ENCODE measurements around the gene SH3TC1.

Gene SH3TC1

GRCh38 chr4:8228319-8229250 lies 29.5 kb downstream of the SH3TC1 start:
- H3K27ac ChIP-seq (ENCODE audit: low read length), result no peak overlapping the region
- H3K27me3 ChIP-seq (ENCODE audit: low read depth, low read length), result no peaks in the 10 kb centered on the region
- H3K9me3 ChIP-seq (ENCODE audit: control insufficient read depth in 1 of 2, low read length in 2 of 2), result no peaks in the 10 kb centered on the region
- no peak overlapping the region for H3K4me3 ChIP-seq (ENCODE audit: low read depth in 1 of 2, low read length in 2 of 2)
- peaks cover 0 to 11% of the 10 kb centered on the region in 2 donors for H3K4me1 ChIP-seq (ENCODE audit: control insufficient read depth in 1 of 2, insufficient read depth in 2 of 2, low read length in 2 of 2)
- peaks cover 0 to 5% of the 10 kb centered on the region in 2 donors for H3K36me3 ChIP-seq (ENCODE audit: control insufficient read depth in 1 of 2, insufficient read depth in 2 of 2, low read length in 2 of 2)

GRCh38 chr4:8229331-8229975 lies 30.4 kb downstream of the SH3TC1 start:
- Histone ChIP-seq H3K4me3 (ENCODE audit: low read depth in 1 of 2, low read length in 2 of 2) (no peak overlapping the region), H3K4me1 (ENCODE audit: control insufficient read depth in 1 of 2, insufficient read depth in 2 of 2, low read length in 2 of 2) (peaks cover 0 to 11% of the 10 kb centered on the region in 2 donors), H3K36me3 (ENCODE audit: control insufficient read depth in 1 of 2, insufficient read depth in 2 of 2, low read length in 2 of 2) (peaks cover under 1% of the 10 kb centered on the region in 2 donors), H3K27me3 (ENCODE audit: low read depth, low read length) (no peaks in the 10 kb centered on the region), H3K9me3 (ENCODE audit: control insufficient read depth in 1 of 2, low read length in 2 of 2) (no peaks in the 10 kb centered on the region), H3K27ac (ENCODE audit: low read length) (no peak overlapping the region)

GRCh38 chr4:8230033-8230432 lies 30.9 kb downstream of the SH3TC1 start:
- Histone ChIP-seq H3K27ac (ENCODE audit: low read length) (no peak overlapping the region), H3K27me3 (ENCODE audit: low read depth, low read length) (no peaks in the 10 kb centered on the region), H3K9me3 (ENCODE audit: control insufficient read depth in 1 of 2, low read length in 2 of 2) (no peaks in the 10 kb centered on the region), H3K4me1 (ENCODE audit: control insufficient read depth in 1 of 2, insufficient read depth in 2 of 2, low read length in 2 of 2) (peaks cover 0 to 11% of the 10 kb centered on the region in 2 donors), H3K4me3 (ENCODE audit: low read depth in 1 of 2, low read length in 2 of 2) (no peak overlapping the region), H3K36me3 (ENCODE audit: control insufficient read depth in 1 of 2, insufficient read depth in 2 of 2, low read length in 2 of 2) (peaks cover 0 to 6% of the 10 kb centered on the region in 2 donors)

GRCh38 chr4:8230891-8231290 lies 31.8 kb downstream of the SH3TC1 start:
- Histone ChIP-seq H3K27me3 (ENCODE audit: low read depth, low read length) (no peaks in the 10 kb centered on the region), H3K4me3 (ENCODE audit: low read depth in 1 of 2, low read length in 2 of 2) (no peak overlapping the region), H3K9me3 (ENCODE audit: control insufficient read depth in 1 of 2, low read length in 2 of 2) (no peaks in the 10 kb centered on the region), H3K36me3 (ENCODE audit: control insufficient read depth in 1 of 2, insufficient read depth in 2 of 2, low read length in 2 of 2) (peaks cover 6 to 7% of the 10 kb centered on the region in 2 donors), H3K27ac (ENCODE audit: low read length) (no peak overlapping the region), H3K4me1 (ENCODE audit: control insufficient read depth in 1 of 2, insufficient read depth in 2 of 2, low read length in 2 of 2) (peaks cover 0 to 11% of the 10 kb centered on the region in 2 donors)

GRCh38 chr4:8231551-8232049 lies 32.5 kb downstream of the SH3TC1 start:
- Histone ChIP-seq H3K9me3 (ENCODE audit: control insufficient read depth in 1 of 2, low read length in 2 of 2) (no peaks in the 10 kb centered on the region), H3K36me3 (ENCODE audit: control insufficient read depth in 1 of 2, insufficient read depth in 2 of 2, low read length in 2 of 2) (peaks cover 6 to 12% of the 10 kb centered on the region in 2 donors), H3K27me3 (ENCODE audit: low read depth, low read length) (no peaks in the 10 kb centered on the region), H3K27ac (ENCODE audit: low read length) (no peak overlapping the region), H3K4me3 (ENCODE audit: low read depth in 1 of 2, low read length in 2 of 2) (no peak overlapping the region), H3K4me1 (ENCODE audit: control insufficient read depth in 1 of 2, insufficient read depth in 2 of 2, low read length in 2 of 2) (peaks cover 0 to 11% of the 10 kb centered on the region in 2 donors)

GRCh38 chr4:8232748-8233147 lies 33.7 kb downstream of the SH3TC1 start:
- Histone ChIP-seq H3K4me3 (ENCODE audit: low read depth in 1 of 2, low read length in 2 of 2) (no peak overlapping the region), H3K9me3 (ENCODE audit: control insufficient read depth in 1 of 2, low read length in 2 of 2) (no peaks in the 10 kb centered on the region), H3K27me3 (ENCODE audit: low read depth, low read length) (no peaks in the 10 kb centered on the region), H3K27ac (ENCODE audit: low read length) (no peak overlapping the region), H3K4me1 (ENCODE audit: control insufficient read depth in 1 of 2, insufficient read depth in 2 of 2, low read length in 2 of 2) (peaks cover 0 to 11% of the 10 kb centered on the region in 2 donors), H3K36me3 (ENCODE audit: control insufficient read depth in 1 of 2, insufficient read depth in 2 of 2, low read length in 2 of 2) (peaks cover 6 to 12% of the 10 kb centered on the region in 2 donors)

GRCh38 chr4:8233672-8234484 lies 34.8 kb downstream of the SH3TC1 start:
- H3K9me3 ChIP-seq (ENCODE audit: control insufficient read depth in 1 of 2, low read length in 2 of 2), result no peaks in the 10 kb centered on the region
- H3K27ac ChIP-seq (ENCODE audit: low read length), result no peak overlapping the region
- H3K36me3 ChIP-seq (ENCODE audit: control insufficient read depth in 1 of 2, insufficient read depth in 2 of 2, low read length in 2 of 2), result peaks cover 6 to 12% of the 10 kb centered on the region in 2 donors
- no peaks in the 10 kb centered on the region for H3K27me3 ChIP-seq (ENCODE audit: low read depth, low read length)
- no peaks in the 10 kb centered on the region for H3K4me1 ChIP-seq (ENCODE audit: control insufficient read depth in 1 of 2, insufficient read depth in 2 of 2, low read length in 2 of 2)
- no peak overlapping the region for H3K4me3 ChIP-seq (ENCODE audit: low read depth in 1 of 2, low read length in 2 of 2)

GRCh38 chr4:8234715-8235114 lies 35.6 kb downstream of the SH3TC1 start:
- Histone ChIP-seq H3K27ac (ENCODE audit: low read length) (no peak overlapping the region), H3K36me3 (ENCODE audit: control insufficient read depth in 1 of 2, insufficient read depth in 2 of 2, low read length in 2 of 2) (peaks cover 6 to 12% of the 10 kb centered on the region in 2 donors), H3K9me3 (ENCODE audit: control insufficient read depth in 1 of 2, low read length in 2 of 2) (no peaks in the 10 kb centered on the region), H3K4me1 (ENCODE audit: control insufficient read depth in 1 of 2, insufficient read depth in 2 of 2, low read length in 2 of 2) (no peaks in the 10 kb centered on the region), H3K27me3 (ENCODE audit: low read depth, low read length) (no peaks in the 10 kb centered on the region), H3K4me3 (ENCODE audit: low read depth in 1 of 2, low read length in 2 of 2) (no peak overlapping the region)

- H3K9me3 ChIP-seq (ENCODE audit: control insufficient read depth in 1 of 2, low read length in 2 of 2), result no peaks in the 10 kb centered on the region
- H3K27ac ChIP-seq (ENCODE audit: low read length), result no peak overlapping the region
- no peaks in the 10 kb centered on the region for H3K4me1 ChIP-seq (ENCODE audit: control insufficient read depth in 1 of 2, insufficient read depth in 2 of 2, low read length in 2 of 2)
- H3K36me3 ChIP-seq (ENCODE audit: control insufficient read depth in 1 of 2, insufficient read depth in 2 of 2, low read length in 2 of 2), result peaks cover 6 to 12% of the 10 kb centered on the region in 2 donors
- H3K27me3 ChIP-seq (ENCODE audit: low read depth, low read length), result no peaks in the 10 kb centered on the region
- no peak overlapping the region for H3K4me3 ChIP-seq (ENCODE audit: low read depth in 1 of 2, low read length in 2 of 2)
Observed at GRCh38 chr4:8235224-8235623, 36.1 kb downstream of the SH3TC1 start.

GRCh38 chr4:8235686-8236085 lies 36.6 kb downstream of the SH3TC1 start:
- Histone ChIP-seq H3K27ac (ENCODE audit: low read length) (no peak overlapping the region), H3K4me1 (ENCODE audit: control insufficient read depth in 1 of 2, insufficient read depth in 2 of 2, low read length in 2 of 2) (no peaks in the 10 kb centered on the region), H3K27me3 (ENCODE audit: low read depth, low read length) (no peaks in the 10 kb centered on the region), H3K9me3 (ENCODE audit: control insufficient read depth in 1 of 2, low read length in 2 of 2) (no peaks in the 10 kb centered on the region), H3K4me3 (ENCODE audit: low read depth in 1 of 2, low read length in 2 of 2) (no peak overlapping the region), H3K36me3 (ENCODE audit: control insufficient read depth in 1 of 2, insufficient read depth in 2 of 2, low read length in 2 of 2) (peaks cover 6 to 12% of the 10 kb centered on the region in 2 donors)

All from muscle layer of duodenum (tissue), 2 donors.